Prostate gland (tissue), 2 donors: ENCODE measurements around the gene KCNQ5. TPM values are rescaled to one million over a fixed set of nuclear protein-coding genes. Genes with fewer than 3 reads are reported as not detected.

ENCODE experiments used
- DNase-seq: peaks from one replicate; pipeline ENCODE4 v3.0.0-alpha.2; 2019; ENCODE audit warnings: low spot score
- H3K27ac ChIP-seq, 2 donors: fragments of 200-600 bp; sonication (generic); 2 replicates each; pipeline ENCODE4 v1.5.1; 2017 to 2019
- H3K27me3 ChIP-seq: fragments of 200-600 bp; sonication (generic); replicated peaks from 2 replicates; pipeline ENCODE4 v1.5.1; 2019; ENCODE audit not compliant: insufficient read depth
- H3K36me3 ChIP-seq, 2 donors: fragments of 200-600 bp; sonication (generic); 1 replicate in 1 of 2; 2 replicates in 1 of 2; pipeline versions ENCODE4 v1.5.1 to v1.8.1; 2017 to 2019
- H3K4me1 ChIP-seq: fragments of 200-600 bp; sonication (generic); replicated peaks from 2 replicates; pipeline ENCODE4 v1.5.1; 2019
- H3K4me3 ChIP-seq, 2 donors: fragments of 200-600 bp; sonication (generic); 2 replicates each; pipeline ENCODE4 v1.5.1; 2017 to 2019
- H3K9me3 ChIP-seq: fragments of 200-600 bp; sonication (generic); 2 replicates; pipeline ENCODE4 v1.5.1; 2017
- CTCF ChIP-seq, 4 experiments: fragments of 200-600 bp in 2 of 4; fragments of 450-650 bp in 2 of 4; sonication (generic) in 2 of 4; IDR thresholded peaks; 1 replicate in 3 of 4; 2 replicates in 1 of 4; pipeline ENCODE4 v1.5.1; 2016 to 2019; ENCODE audit warnings: antibody characterized with exemption in 4 of 4, mild to moderate bottlenecking in 2 of 4, moderate library complexity in 2 of 4
- POLR2A ChIP-seq: fragments of 450-650 bp; IDR thresholded peaks from one replicate; pipeline ENCODE4 v1.6.1; 2016; ENCODE audit warnings: antibody characterized with exemption, mild to moderate bottlenecking
- POLR2AphosphoS5 ChIP-seq: sonication (generic); formaldehyde crosslinking; IDR thresholded peaks from one replicate; pipeline ENCODE4 v1.6.1; 2017; ENCODE audit warnings: antibody characterized with exemption
- WGBS: methylation state at CpG from one replicate; pipeline ENCODE4 v1.1.5; 2018; 5-methylcytosine and 5-hydroxymethylcytosine counted together
- intact Hi-C: fragments of 100-400 bp; cut with DNase I; formaldehyde crosslinking; loops from one replicate; pipeline ENCODE4 v1.14.2; 2022
- total RNA-seq, 2 donors: library from RNA; depleted of rRNA; stranded (reverse); fragments of >200 nt; gene quantifications; one replicate each; pipeline ENCODE4 v1.1.0, GENCODE V29; 2016

Gene KCNQ5
- total RNA-seq, 2 donors from 2014 or later = 3.6 to 4.1 TPM

- Histone ChIP-seq H3K4me3 (no peak overlapping the region), H3K27me3 (no peaks in the 10 kb centered on the region), H3K27ac (no peak overlapping the region), H3K9me3 (no peaks in the 10 kb centered on the region), H3K36me3 (no peaks in the 10 kb centered on the region), H3K4me1 (no peaks in the 10 kb centered on the region)
- intact Hi-C loops = no loop called here
- DNase-seq = no peak
- TF ChIP-seq CTCF (IDR thresholded peaks at IDR 0.05) (no peak), POLR2A (no peak), POLR2AphosphoS5 (no peak)
- WGBS = 82% methylated on average over 4 of the region's 4 CpGs
Observed at GRCh38 chr6:72738091-72738490, 116.2 kb downstream of the KCNQ5 start.

GRCh38 chr6:72739368-72739779 is 117.5 kb downstream of the KCNQ5 start:
- H3K27me3 ChIP-seq = no peaks in the 10 kb centered on the region
- intact Hi-C loops = no loop called here
- TF ChIP-seq POLR2AphosphoS5 = no peak
- no peak for TF ChIP-seq CTCF (IDR thresholded peaks at IDR 0.05)
- TF ChIP-seq POLR2A = no peak
- H3K4me3 ChIP-seq = no peak overlapping the region
- no peaks in the 10 kb centered on the region for H3K9me3 ChIP-seq
- DNase-seq = no peak
- H3K36me3 ChIP-seq = no peaks in the 10 kb centered on the region
- H3K4me1 ChIP-seq = no peaks in the 10 kb centered on the region
- 85% methylated on average over 3 of the region's 3 CpGs for WGBS
- H3K27ac ChIP-seq = no peak overlapping the region

GRCh38 chr6:72740135-72740534 is 118.3 kb downstream of the KCNQ5 start:
- no peak overlapping the region for H3K27ac ChIP-seq
- H3K4me3 ChIP-seq = no peak overlapping the region
- no peaks in the 10 kb centered on the region for H3K36me3 ChIP-seq
- no peaks in the 10 kb centered on the region for H3K4me1 ChIP-seq
- DNase-seq = no peak
- no peaks in the 10 kb centered on the region for H3K9me3 ChIP-seq
- no peaks in the 10 kb centered on the region for H3K27me3 ChIP-seq
- 88% methylated on average over 2 of the region's 2 CpGs for WGBS
- intact Hi-C loops = no loop called here
- TF ChIP-seq POLR2AphosphoS5 = no peak
- no peak for TF ChIP-seq POLR2A

GRCh38 chr6:72741083-72741482 is 119.2 kb downstream of the KCNQ5 start:
- no peak overlapping the region for H3K4me3 ChIP-seq
- intact Hi-C loops = no loop called here
- TF ChIP-seq POLR2A = no peak
- TF ChIP-seq POLR2AphosphoS5 = no peak
- no peak for TF ChIP-seq CTCF (IDR thresholded peaks at IDR 0.05)
- no peaks in the 10 kb centered on the region for H3K4me1 ChIP-seq
- no peak for DNase-seq
- H3K27ac ChIP-seq = no peak overlapping the region
- H3K9me3 ChIP-seq = no peaks in the 10 kb centered on the region
- H3K36me3 ChIP-seq = no peaks in the 10 kb centered on the region
- H3K27me3 ChIP-seq = no peaks in the 10 kb centered on the region
- WGBS = 85% methylated on average over 3 of the region's 3 CpGs

- Histone ChIP-seq H3K27ac (no peak overlapping the region), H3K27me3 (no peaks in the 10 kb centered on the region), H3K4me3 (no peak overlapping the region), H3K36me3 (no peaks in the 10 kb centered on the region), H3K9me3 (no peaks in the 10 kb centered on the region), H3K4me1 (no peaks in the 10 kb centered on the region)
- WGBS = 93% methylated on average over 5 of the region's 5 CpGs
- intact Hi-C loops = no loop called here
- no peak for DNase-seq
- TF ChIP-seq POLR2AphosphoS5 (no peak), CTCF (IDR thresholded peaks at IDR 0.05) (no peak), POLR2A (no peak)
Observed at GRCh38 chr6:72742001-72742673, 120.3 kb downstream of the KCNQ5 start.
